HG03025 (cell line): ENCODE measurements around the gene MSH3.

ENCODE experiments used
- ATAC-seq: cut with Tn5 transposase; IDR thresholded peaks from one replicate; pipeline ENCODE4 v1.9.1; 2021; ENCODE audit warnings: mild to moderate bottlenecking, moderate library complexity; ENCODE audit not compliant: unreplicated experiment, low FRiP score

Gene MSH3

GRCh38 chr5:80654391-80655230 lies at the start of gene MSH3, which contains the start of gene DHFR:
Gene MSH3 (plus strand): TSS chr5:80654652. CDS start chr5:80654728, 76 bp downstream.
Gene DHFR (minus strand): TSS chr5:80654983. CDS start chr5:80654489, 494 bp downstream.
- peak; percentile 38 for ATAC-seq

- no peak for ATAC-seq
These were observed 47.1 kb upstream of the MSH3 start for GRCh38 chr5:80607343-80607742.

DNA sequence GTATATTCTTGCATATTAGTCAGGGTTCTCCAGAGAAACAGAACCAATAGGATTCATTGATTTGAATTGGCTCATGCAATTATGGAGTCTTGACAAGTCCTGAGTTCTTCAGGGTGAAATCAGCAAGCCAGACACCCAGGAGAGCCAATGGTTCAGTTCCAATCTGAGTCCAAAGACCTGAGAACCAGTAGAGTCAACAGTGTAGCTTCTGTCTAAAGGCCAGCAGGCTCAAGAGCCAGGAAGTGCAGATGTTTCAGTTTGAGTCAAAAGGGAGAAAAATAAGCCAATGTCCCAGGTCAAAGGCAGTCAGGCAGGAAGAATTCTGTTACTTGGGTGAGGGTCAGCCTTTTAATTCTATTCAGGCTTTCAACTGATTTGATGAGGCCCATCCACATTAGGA lies 46.6 kb upstream of the MSH3 start:
- ATAC-seq = no peak

GRCh38 chr5:80608731-80609130 lies 45.7 kb upstream of the MSH3 start:
- no peak for ATAC-seq

DNA sequence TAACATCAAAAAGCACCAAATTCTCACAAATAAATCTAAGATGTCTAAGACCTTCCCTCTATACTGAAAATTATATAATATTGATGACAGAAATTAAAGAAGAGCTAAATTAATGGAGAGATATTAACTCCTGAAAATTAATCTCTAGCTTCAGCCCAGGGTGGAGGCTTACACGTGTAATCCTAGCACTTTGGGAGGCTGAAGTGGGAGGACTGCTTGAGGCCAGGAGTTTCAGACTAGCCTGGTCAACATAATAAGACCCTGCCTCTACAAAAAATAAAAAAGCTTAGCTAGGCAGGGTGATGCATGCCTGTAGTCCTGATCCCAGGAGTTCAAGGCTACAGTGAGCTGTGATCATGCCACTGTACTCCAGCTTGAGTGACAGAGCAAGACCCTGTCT lies 44.8 kb upstream of the MSH3 start:
- no peak for ATAC-seq

GRCh38 chr5:80615266-80615914 lies 39.1 kb upstream of the MSH3 start:
- ATAC-seq = no peak

DNA sequence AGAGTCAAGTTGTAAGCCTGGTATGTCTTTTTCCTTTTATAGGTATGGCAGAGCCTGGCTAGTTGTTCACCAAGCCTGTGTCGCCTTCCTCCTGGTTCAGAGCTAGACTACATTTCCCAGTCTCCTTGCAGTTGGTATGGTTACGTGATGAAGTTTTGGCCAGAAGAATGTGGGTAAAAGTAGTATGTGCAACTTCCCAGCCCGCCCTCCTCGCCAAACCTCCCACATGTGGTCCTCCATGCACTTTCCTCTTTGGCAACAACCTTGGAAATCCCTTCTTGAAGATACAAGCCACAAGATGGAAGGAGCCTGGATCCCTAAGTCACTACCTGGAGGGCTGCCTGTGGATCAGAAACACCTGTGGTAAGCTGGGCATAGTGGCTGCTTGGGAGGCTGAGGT lies 36.0 kb upstream of the MSH3 start:
- no peak for ATAC-seq

DNA sequence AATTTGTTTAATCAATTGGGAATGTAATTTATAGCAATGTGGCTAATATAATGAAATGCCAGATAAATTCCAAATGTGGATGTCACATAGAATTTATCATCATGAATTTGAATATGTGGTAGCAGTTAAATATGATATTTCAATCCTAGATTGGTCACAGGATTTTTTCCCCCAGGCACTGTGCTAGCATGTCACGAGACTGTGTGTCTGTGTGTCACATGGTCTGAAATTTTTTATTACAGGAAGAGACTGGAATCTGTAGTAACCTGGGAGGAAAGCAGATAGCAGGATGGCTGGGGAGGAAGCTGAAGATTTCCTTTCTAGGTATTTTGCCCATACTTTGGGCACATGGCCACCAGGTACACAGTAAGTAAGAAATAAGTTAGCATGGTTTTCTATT lies 35.4 kb upstream of the MSH3 start:
- ATAC-seq = no peak

- ATAC-seq = no peak
These were observed 34.2 kb upstream of the MSH3 start for GRCh38 chr5:80620211-80620610.

- ATAC-seq = no peak
These were observed 31.7 kb upstream of the MSH3 start for GRCh38 chr5:80622756-80623155.

- no peak for ATAC-seq
These were observed 30.5 kb upstream of the MSH3 start for GRCh38 chr5:80623999-80624398.

GRCh38 chr5:80625230-80625629 lies 29.2 kb upstream of the MSH3 start:
- no peak for ATAC-seq

DNA sequence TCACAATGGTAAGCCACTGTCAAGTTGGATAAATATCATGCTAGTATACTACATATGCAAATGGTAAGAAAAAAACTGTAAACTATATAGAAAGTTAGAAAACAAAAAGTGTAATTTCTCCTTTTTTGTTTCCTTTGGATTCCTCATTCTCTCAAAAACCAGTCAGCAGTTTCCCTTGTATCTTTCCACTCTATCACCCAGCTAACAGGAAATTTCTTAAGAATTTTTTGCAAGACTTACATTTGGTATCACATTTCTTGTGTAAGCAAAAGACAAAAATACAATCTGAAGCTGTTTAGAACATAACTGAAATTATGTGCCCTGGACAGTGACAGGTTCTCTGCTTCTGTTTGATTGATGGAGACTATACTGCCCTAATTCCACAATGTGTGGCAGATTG lies 25.2 kb upstream of the MSH3 start:
- no peak for ATAC-seq

GRCh38 chr5:80631278-80632259 lies 22.9 kb upstream of the MSH3 start:
- no peak for ATAC-seq

- ATAC-seq = no peak
These were observed 21.8 kb upstream of the MSH3 start for GRCh38 chr5:80632700-80633099.

DNA sequence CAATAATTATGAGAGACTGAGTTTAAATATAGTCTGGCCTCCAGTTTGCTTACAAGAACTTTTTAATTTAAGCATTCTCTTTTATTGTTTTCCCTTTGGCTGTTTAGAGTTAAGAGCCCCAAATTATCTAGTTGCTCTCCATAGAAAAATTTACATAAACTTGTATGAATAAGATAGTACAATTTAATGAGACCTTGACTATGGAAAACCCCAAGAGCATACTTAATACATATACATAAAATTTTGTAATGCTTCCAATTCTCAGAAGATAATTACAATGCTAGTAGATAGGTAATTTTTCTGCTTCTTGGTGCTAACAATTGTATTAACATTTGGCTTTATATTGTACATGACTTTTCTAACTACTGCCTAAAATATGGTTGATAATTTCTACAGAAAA lies 20.3 kb upstream of the MSH3 start:
- ATAC-seq = no peak

- ATAC-seq = no peak
These were observed 13.1 kb upstream of the MSH3 start for GRCh38 chr5:80641353-80641752.

DNA sequence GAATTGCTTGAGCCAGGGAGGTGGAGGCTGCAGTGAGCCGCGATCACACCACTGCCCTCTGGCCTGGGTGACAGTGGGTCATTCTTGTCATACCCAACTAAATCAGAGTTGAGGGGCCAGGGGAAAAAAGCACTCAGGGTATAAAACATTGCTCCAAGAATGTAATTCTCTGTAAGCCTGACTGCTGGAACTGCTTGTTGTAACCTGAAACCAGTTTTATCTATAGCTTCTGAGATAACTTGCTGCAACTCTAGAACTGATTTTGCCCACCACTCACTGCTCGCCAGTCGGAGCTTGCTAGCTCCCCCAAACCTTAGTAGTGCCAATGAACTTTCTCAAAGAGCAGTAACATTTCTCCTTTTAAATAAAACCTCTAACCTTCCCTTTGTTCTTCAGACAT lies 9.6 kb upstream of the MSH3 start:
- no peak for ATAC-seq

GRCh38 chr5:80646926-80647325 lies 7.5 kb upstream of the MSH3 start:
- ATAC-seq = no peak

GRCh38 chr5:80653502-80653901 lies 950 bp upstream of the MSH3 start:
- no peak for ATAC-seq

GRCh38 chr5:80654054-80654390 lies 430 bp upstream of the MSH3 start:
- no peak for ATAC-seq
